PFSK-1 (cell line): ENCODE measurements around the gene GYS1.

ENCODE experiments used
- FOXP2 ChIP-seq: optimal IDR thresholded peaks from 2 replicates; pipeline ENCODE3; 2011; ENCODE audit warnings: borderline replicate concordance, control low read depth, inconsistent platforms; ENCODE audit not compliant: insufficient read depth; ENCODE audit errors: extremely low read length, extremely low read depth
- POLR2AphosphoS5 ChIP-seq: IDR thresholded peaks from 2 replicates; pipeline ENCODE4 v1.6.1; 2012; ENCODE audit warnings: low read depth, mild to moderate bottlenecking, control low read depth, low read length, moderate library complexity
- SIN3A ChIP-seq: IDR thresholded peaks from 2 replicates; pipeline ENCODE4 v1.6.1; 2012; ENCODE audit warnings: mild to moderate bottlenecking, low read length, moderate library complexity, borderline replicate concordance; ENCODE audit not compliant: insufficient read depth
- TAF1 ChIP-seq: IDR thresholded peaks from 2 replicates; pipeline ENCODE4 v1.6.1; 2012; ENCODE audit warnings: low read length, control low read depth, borderline replicate concordance; ENCODE audit not compliant: insufficient read depth
- TF ChIP-seq, protein P1 (sequence below), 2 experiments: IDR thresholded peaks; 2 replicates each; pipeline versions ENCODE4 v1.6.1 to v1.8.0; 2011 to 2012; ENCODE audit warnings: low read depth in 2 of 2, low read length in 2 of 2, control low read depth in 1 of 2, inconsistent platforms in 1 of 2, mild to moderate bottlenecking in 1 of 2, moderate library complexity in 1 of 2; ENCODE audit not compliant: insufficient read depth in 1 of 2

Gene GYS1

GRCh38 chr19:48992581-48993174, 431 bp downstream of the GYS1 start:
- TF ChIP-seq SIN3A (no peak), POLR2AphosphoS5 (no peak; the same call in 1 of the 2 replicates), FOXP2 (no peak), TAF1 (peak; percentile 5; the same call in 1 of the 2 replicates)
- TF ChIP-seq, protein P1, sequence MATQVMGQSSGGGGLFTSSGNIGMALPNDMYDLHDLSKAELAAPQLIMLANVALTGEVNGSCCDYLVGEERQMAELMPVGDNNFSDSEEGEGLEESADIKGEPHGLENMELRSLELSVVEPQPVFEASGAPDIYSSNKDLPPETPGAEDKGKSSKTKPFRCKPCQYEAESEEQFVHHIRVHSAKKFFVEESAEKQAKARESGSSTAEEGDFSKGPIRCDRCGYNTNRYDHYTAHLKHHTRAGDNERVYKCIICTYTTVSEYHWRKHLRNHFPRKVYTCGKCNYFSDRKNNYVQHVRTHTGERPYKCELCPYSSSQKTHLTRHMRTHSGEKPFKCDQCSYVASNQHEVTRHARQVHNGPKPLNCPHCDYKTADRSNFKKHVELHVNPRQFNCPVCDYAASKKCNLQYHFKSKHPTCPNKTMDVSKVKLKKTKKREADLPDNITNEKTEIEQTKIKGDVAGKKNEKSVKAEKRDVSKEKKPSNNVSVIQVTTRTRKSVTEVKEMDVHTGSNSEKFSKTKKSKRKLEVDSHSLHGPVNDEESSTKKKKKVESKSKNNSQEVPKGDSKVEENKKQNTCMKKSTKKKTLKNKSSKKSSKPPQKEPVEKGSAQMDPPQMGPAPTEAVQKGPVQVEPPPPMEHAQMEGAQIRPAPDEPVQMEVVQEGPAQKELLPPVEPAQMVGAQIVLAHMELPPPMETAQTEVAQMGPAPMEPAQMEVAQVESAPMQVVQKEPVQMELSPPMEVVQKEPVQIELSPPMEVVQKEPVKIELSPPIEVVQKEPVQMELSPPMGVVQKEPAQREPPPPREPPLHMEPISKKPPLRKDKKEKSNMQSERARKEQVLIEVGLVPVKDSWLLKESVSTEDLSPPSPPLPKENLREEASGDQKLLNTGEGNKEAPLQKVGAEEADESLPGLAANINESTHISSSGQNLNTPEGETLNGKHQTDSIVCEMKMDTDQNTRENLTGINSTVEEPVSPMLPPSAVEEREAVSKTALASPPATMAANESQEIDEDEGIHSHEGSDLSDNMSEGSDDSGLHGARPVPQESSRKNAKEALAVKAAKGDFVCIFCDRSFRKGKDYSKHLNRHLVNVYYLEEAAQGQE (IDR thresholded peaks at IDR 0.05; ENCODE audit: insufficient read depth in 1 of 2, low read depth in 2 of 2, low read length in 2 of 2) = no peak

DNA sequence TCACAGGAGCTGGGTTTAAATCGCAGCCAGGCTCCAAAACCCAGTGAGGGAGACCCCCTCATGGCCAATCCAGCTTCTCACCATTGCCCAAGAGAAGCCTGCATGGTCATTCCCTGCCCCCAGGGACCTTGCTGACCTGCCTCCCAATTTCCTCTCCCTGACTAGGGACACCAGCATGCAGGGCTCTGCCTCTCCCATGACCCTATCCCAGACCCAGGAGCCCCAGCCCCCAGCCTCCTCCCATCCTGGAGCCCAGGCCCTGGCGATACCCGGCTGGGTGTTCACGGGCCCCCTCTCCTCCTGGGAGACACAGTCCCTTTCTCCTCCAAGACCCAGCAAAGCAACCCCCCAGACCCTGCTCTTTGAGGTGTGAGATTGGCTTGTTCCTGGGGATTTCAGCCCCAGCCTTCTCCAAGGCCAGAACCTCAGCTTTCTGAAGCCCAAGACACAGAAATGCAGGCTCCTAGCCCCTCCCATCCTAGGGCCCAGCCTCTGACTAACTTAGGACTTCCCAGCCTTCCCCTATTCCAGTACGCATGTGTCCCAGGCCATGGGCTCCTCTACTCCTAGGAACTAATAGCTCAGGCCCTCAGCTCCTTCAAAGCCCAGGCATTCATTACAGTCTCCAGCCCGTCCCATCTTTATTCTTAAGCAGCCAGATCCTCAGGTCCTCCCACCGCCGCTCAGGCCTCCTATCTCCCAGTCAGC, 1.1 kb downstream of the GYS1 start:
- TF ChIP-seq SIN3A (no peak), POLR2AphosphoS5 (peak; percentile 70; the same call in 1 of the 2 replicates), TAF1 (peak; percentile 62; the same call in 1 of the 2 replicates), FOXP2 (no peak)
- TF ChIP-seq, protein P1 (IDR thresholded peaks at IDR 0.05; ENCODE audit: insufficient read depth in 1 of 2, low read depth in 2 of 2, low read length in 2 of 2) = 0 out of 4 replicates have a peak, but pooled peaks of 1 of the 2 experiments have one; percentile 21

GRCh38 chr19:48991011-48991609, 2.0 kb downstream of the GYS1 start:
- TF ChIP-seq, protein P1 (IDR thresholded peaks at IDR 0.05; ENCODE audit: insufficient read depth in 1 of 2, low read depth in 2 of 2, low read length in 2 of 2) = no peak
- no peak for TF ChIP-seq FOXP2
- no peak for TF ChIP-seq TAF1
- TF ChIP-seq POLR2AphosphoS5 = no peak
- no peak for TF ChIP-seq SIN3A

DNA sequence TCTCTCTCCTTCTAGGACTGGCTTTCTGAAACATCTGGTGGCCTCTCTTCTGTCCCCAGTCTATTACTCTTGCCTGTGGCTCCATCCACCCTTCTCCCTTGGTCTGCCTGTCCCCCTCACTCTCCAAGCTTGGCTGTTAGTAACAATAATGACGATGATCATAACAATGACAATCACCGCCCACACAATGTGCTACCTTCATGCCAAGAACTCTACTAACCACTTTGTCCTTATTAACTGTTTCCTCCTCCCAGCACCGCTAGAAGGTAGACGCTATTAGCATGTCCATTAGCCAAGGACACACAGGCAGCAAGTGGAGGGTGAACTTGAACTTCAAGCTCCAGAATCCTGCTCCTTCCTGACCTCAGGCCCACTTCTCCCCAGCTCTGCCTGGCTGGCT, 2.7 kb downstream of the GYS1 start:
- no peak for TF ChIP-seq TAF1
- TF ChIP-seq POLR2AphosphoS5 = no peak
- TF ChIP-seq, protein P1 (IDR thresholded peaks at IDR 0.05; ENCODE audit: insufficient read depth in 1 of 2, low read depth in 2 of 2, low read length in 2 of 2) = no peak
- TF ChIP-seq SIN3A = no peak
- no peak for TF ChIP-seq FOXP2
